K562 (cell line): ENCODE results near the gene FGF21. TPM values are rescaled to one million over a fixed set of nuclear protein-coding genes. Genes with fewer than 3 reads are reported as not detected.
A peak's percentile ranks its signal among the peaks of the same experiment; 100 is the strongest.

Experiments
- ARHGAP35 ChIP-seq: fragments of 450-650 bp; IDR thresholded peaks from 2 replicates; pipeline ENCODE4 v1.6.1; 2018; ENCODE audit not compliant: partially characterized antibody
- ARID3A ChIP-seq: IDR thresholded peaks from 2 replicates; pipeline ENCODE4 v1.6.1; 2012; ENCODE audit warnings: low read depth, low read length, improper control_type of control experiment, borderline replicate concordance
- ASH1L ChIP-seq: fragments of 450-650 bp; IDR thresholded peaks from 2 replicates; pipeline ENCODE4 v1.6.1; 2018; ENCODE audit warnings: borderline replicate concordance, mild to moderate bottlenecking, low read depth; ENCODE audit not compliant: partially characterized antibody
- CCNT2 ChIP-seq: IDR thresholded peaks from 2 replicates; pipeline ENCODE4 v1.6.1; 2011; ENCODE audit warnings: borderline replicate concordance, low read depth, mild to moderate bottlenecking, moderate library complexity, mixed read lengths, low read length; ENCODE audit not compliant: insufficient read length; ENCODE audit errors: extremely low read depth
- CXXC5 ChIP-seq: fragments of 250-450 bp; sonication (Bioruptor Pico); IDR thresholded peaks from 2 replicates; pipeline ENCODE4 v1.8.0; 2022; ENCODE audit warnings: inconsistent platforms, mild to moderate bottlenecking, moderate library complexity
- HDAC1 ChIP-seq, 2 experiments: fragments of 450-650 bp; IDR thresholded peaks; 2 replicates each; pipeline ENCODE4 v1.6.1; 2016 to 2017; ENCODE audit warnings: inconsistent platforms in 1 of 2, mild to moderate bottlenecking in 1 of 2, moderate library complexity in 1 of 2
- HNRNPK ChIP-seq: fragments of 200-400 bp; formaldehyde crosslinking; IDR thresholded peaks from one replicate; pipeline ENCODE4 v1.6.1; 2018; ENCODE audit warnings: mild to moderate bottlenecking, low read depth, low read length; ENCODE audit not compliant: poor library complexity, severe bottlenecking
- JUN ChIP-seq, 2 experiments: sonication (generic) in 1 of 2; formaldehyde crosslinking in 1 of 2; IDR thresholded peaks; 2 replicates each; pipeline versions ENCODE4 v1.6.1 to v1.8.0; 2012 to 2022; ENCODE audit warnings: borderline replicate concordance in 2 of 2, mild to moderate bottlenecking in 2 of 2, improper control_type of control experiment in 1 of 2, low read depth in 1 of 2, low read length in 1 of 2, missing genetic modification reagents in 1 of 2
- KDM5B ChIP-seq: fragments of 200-600 bp; sonication (generic); IDR thresholded peaks from 2 replicates; pipeline ENCODE4 v1.6.1; 2012; ENCODE audit warnings: low read depth, mild to moderate bottlenecking, moderate library complexity, low read length, control low read depth, inconsistent platforms; ENCODE audit not compliant: insufficient replicate concordance
- NCOA4 ChIP-seq: fragments of 450-650 bp; IDR thresholded peaks from 2 replicates; pipeline ENCODE4 v1.6.1; 2018; ENCODE audit warnings: mild to moderate bottlenecking; ENCODE audit not compliant: partially characterized antibody
- NKRF ChIP-seq: fragments of 450-650 bp; IDR thresholded peaks from 2 replicates; pipeline ENCODE4 v1.6.1; 2016; ENCODE audit warnings: borderline replicate concordance
- NR2C1 ChIP-seq, 2 experiments: fragments of 450-650 bp; IDR thresholded peaks; 2 replicates each; pipeline ENCODE4 v1.6.1; 2017; ENCODE audit warnings: mild to moderate bottlenecking in 2 of 2, antibody characterized with exemption in 1 of 2, inconsistent platforms in 1 of 2, missing compliant biosample characterization in 1 of 2, missing genetic modification characterization in 1 of 2
- RB1 ChIP-seq: fragments of 450-650 bp; IDR thresholded peaks from 2 replicates; pipeline ENCODE4 v1.6.1; 2017; ENCODE audit warnings: low read depth, mild to moderate bottlenecking
- SIN3B ChIP-seq: fragments of 450-650 bp; IDR thresholded peaks from 2 replicates; pipeline ENCODE4 v1.6.1; 2017; ENCODE audit warnings: low read depth, mild to moderate bottlenecking, moderate library complexity
- SRF ChIP-seq, 2 experiments: fragments of 250-450, 450-650 bp in 1 of 2; sonication (Bioruptor Pico) in 1 of 2; sonication (generic) in 1 of 2; formaldehyde crosslinking; IDR thresholded peaks; 2 replicates each; pipeline versions ENCODE4 v1.5.0 to v1.5.1; 2020 to 2022; ENCODE audit warnings: mild to moderate bottlenecking in 1 of 2, missing genetic modification reagents in 1 of 2
- TFAP4 ChIP-seq: sonication (generic); formaldehyde crosslinking; IDR thresholded peaks from 2 replicates; pipeline ENCODE4 v1.8.0; 2022; ENCODE audit warnings: missing genetic modification reagents, mild to moderate bottlenecking, moderate library complexity, borderline replicate concordance
- ZBTB7A ChIP-seq: IDR thresholded peaks from 2 replicates; pipeline ENCODE4 v1.6.1; 2011; ENCODE audit warnings: low read depth, mild to moderate bottlenecking, low read length, moderate library complexity, borderline replicate concordance; ENCODE audit not compliant: control insufficient read depth
- polyA plus RNA-seq, 8 experiments: library from polyadenylated mRNA; depleted of rRNA in 4 of 8; stranded (reverse) in 5 of 8; unstranded in 3 of 8; fragments of >200 nt; fragmentation: Nextera tagmentation in 2 of 8; fragmentation: Illumina TruSeq in 1 of 8; extraction: Ambion mirVana in 2 of 8; extraction: Trizol in 1 of 8; gene quantifications; 2 replicates each; pipeline versions ENCODE4 v1.2.1 to v1.2.3, GENCODE V29; 2011 to 2014; ENCODE audit warnings: inconsistent platforms in 1 of 8, missing spikeins in 1 of 8
- total RNA-seq, 7 experiments: library from RNA; depleted of rRNA in 6 of 7; stranded (reverse); fragments of >200 nt in 6 of 7; fragmentation: Illumina TruSeq in 2 of 7; extraction: Trizol in 2 of 7; gene quantifications; 2 replicates each; pipeline versions ENCODE4 v1.2.1 to v1.2.3, GENCODE V29; 2011 to 2021; ENCODE audit warnings: low replicate concordance in 1 of 7

Gene FGF21
- total and polyA plus RNA-seq, 9 of the 15 experiments (the other 6 are each of a cell fraction or from before 2014, with no cell fraction given), result 0.04 to 0.77 (median 0.09) TPM; not detected in 6

GRCh38 chr19:48713864-48714755 is 41.2 kb upstream of the FGF21 start (continued):
- TF ChIP-seq NKRF (peak; percentile 33; the same call in 1 of the 2 replicates), NR2C1 (IDR thresholded peaks at IDR 0.05) (no peak), NR2C1 (tag; IDR thresholded peaks at IDR 0.05) (no peak), RB1 (peak; percentile 78), ARHGAP35 (no peak), HNRNPK (no peak), ASH1L (peak; percentile 76), JUN (IDR thresholded peaks at IDR 0.05; ENCODE audit: borderline replicate concordance, low read depth, low read length) (0 out of 2 replicates have a peak, but pooled peaks have one; percentile 3), JUN (CRISPR knock-in tag; IDR thresholded peaks at IDR 0.05; ENCODE audit: borderline replicate concordance) (no peak), ARID3A (no peak), KDM5B (peak; percentile 40), NCOA4 (no peak), HDAC1 (IDR thresholded peaks at IDR 0.05) (peak in 1 of 2 experiments; percentile 67; a peak in 2 of 4 replicates), TFAP4 (CRISPR knock-in tag) (peak; percentile 70; the same call in 1 of the 2 replicates), ZBTB7A (peak; percentile 63; the same call in 1 of the 2 replicates), SRF (CRISPR knock-in tag; IDR thresholded peaks at IDR 0.05) (peak in 1 of 2 experiments; percentile 8; a peak in 1 of 4 replicates), SIN3B (0 out of 2 replicates have a peak, but pooled peaks have one; percentile 27), CCNT2 (peak; percentile 78), CXXC5 (CRISPR knock-in tag) (peak; percentile 79)
